GM23248 (cell line): ENCODE data around the gene UBALD1.

Experiments
- EZH2 ChIP-seq: fragments of 200-600 bp; sonication (generic); IDR thresholded peaks from 2 replicates; pipeline ENCODE4 v1.6.1; 2018; ENCODE audit warnings: antibody characterized with exemption, mild to moderate bottlenecking; ENCODE audit not compliant: insufficient read depth, poor library complexity, severe bottlenecking
- EZH2phosphoT487 ChIP-seq: fragments of 200-600 bp; sonication (generic); IDR thresholded peaks from 2 replicates; pipeline ENCODE4 v1.6.1; 2018; ENCODE audit warnings: antibody characterized with exemption, moderate library complexity, mild to moderate bottlenecking, low read depth; ENCODE audit not compliant: insufficient read depth

GRCh38 chr16:4639899-4640509 lies 25.3 kb upstream of the UBALD1 start:
- TF ChIP-seq EZH2phosphoT487 (no peak), EZH2 (no peak)
